Forelimb muscle (tissue), 1 donor: ENCODE measurements around the gene OR10G7. TPM values are rescaled to one million over a fixed set of nuclear protein-coding genes. Genes with fewer than 3 reads are reported as not detected.
"Not testable (repeated sequence)": the region's sequence is repeated elsewhere in the genome, so short reads cannot be mapped to it uniquely, and the experiment has no call there.

ENCODE experiments used
- DNase-seq: peaks from one replicate; pipeline ENCODE4 v3.0.0-alpha.2; 2013; ENCODE audit warnings: low read depth
- polyA plus RNA-seq: library from polyadenylated mRNA; unstranded; fragments of 120-200 nt; gene quantifications from one replicate; pipeline ENCODE4 v1.2.1, GENCODE V29; 2013; ENCODE audit not compliant: insufficient read length

The OR10G7 gene
- polyA plus RNA-seq, 1 donor: not detected

DNA sequence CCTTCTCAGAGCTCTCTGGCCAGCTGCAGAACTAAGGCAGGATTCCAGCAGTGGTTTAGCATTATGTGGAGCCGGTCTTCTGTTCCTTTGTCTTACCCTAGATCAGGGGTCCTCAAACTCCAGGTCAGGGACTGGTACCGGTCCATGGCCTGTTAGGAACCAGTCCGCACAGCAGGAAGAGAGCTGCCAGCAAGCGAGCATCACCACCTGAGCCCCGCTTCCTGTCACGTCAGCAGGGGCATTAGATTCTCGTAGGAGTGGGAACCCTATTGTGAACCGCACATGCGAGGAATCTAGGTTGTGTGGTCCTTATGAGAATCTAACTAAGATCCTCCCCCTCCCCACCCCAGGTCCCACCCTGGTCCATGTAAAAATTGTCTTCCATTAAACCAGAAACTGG lies 1.6 kb downstream of the OR10G7 start:
- DNase-seq: no peak

DNA sequence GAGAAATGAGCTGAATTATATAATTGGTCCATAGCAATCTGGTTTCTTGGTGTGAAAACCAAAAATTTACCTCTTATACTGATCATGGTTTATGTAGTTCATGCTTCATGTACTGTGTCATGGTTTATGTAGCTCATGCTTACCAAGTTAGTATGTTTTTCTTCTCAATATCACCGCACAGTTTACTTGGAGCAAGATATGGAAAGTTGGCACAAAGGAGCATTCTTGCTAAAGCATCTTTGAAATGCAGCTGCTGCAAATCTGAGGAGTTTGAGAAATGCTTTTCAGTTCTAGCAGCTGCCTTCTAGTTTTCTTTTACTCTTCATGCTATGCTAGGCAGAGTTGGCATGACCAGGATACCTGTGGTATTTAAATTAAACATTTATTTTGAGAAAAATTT lies 4.5 kb downstream of the OR10G7 start:
- DNase-seq: no peak

DNA sequence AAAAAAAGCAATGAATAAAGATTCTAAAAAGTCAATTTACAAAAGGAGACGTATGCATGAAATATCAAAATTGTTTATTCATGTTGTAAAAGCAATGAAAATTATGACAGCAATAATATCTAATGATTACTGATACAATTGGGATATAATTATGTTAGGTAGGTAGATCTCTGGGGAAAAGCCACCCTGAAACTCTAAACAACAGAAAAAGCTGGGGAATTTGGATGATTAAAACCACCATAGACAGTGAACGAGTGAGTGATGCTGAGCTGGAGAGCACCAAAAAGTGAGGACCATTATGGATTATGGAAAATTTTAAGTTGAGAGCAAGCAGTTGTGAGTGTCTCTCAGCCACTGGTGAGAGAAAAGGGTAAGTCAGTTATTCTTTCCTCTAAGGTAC lies 14.6 kb downstream of the OR10G7 start, which contains the start of gene OR10G8:
Gene OR10G8 (plus strand): TSS at position 301 of the 400 bp plus-strand sequence. CDS start 2,825 bp downstream, outside the sequence.
- DNase-seq: no peak

DNA sequence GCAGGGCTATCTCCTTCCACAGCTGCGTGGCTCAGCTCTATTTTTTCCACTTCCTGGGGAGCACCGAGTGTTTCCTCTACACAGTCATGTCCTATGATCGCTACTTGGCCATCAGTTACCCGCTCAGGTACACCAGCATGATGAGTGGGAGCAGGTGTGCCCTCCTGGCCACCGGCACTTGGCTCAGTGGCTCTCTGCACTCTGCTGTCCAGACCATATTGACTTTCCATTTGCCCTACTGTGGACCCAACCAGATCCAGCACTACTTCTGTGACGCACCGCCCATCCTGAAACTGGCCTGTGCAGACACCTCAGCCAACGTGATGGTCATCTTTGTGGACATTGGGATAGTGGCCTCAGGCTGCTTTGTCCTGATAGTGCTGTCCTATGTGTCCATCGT lies 25.3 kb downstream of the OR10G7 start:
- DNase-seq: not testable (repeated sequence)

DNA sequence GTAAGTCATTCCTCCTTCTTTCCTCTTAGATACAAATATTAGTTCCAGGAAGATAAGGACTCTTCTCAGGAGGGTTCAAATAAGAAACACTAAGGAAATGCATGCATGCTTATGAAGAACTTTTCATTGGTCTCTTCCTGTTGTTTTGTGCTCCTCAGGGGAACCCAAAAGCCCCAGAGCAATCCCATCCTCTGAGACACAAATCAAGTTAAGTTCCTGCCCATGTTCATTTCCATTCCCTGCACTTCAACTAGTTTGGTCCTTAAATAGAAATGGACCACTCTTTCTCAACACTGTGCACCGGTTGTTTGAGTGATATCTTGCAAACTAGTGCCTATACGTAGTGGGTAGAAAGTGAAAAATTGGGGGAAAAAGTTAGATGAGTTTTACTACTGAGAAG lies 28.4 kb downstream of the OR10G7 start, which contains the start of gene OR10G4:
Gene OR10G4 (plus strand): TSS at position 301 of the 400 bp plus-strand sequence. CDS start 2,578 bp downstream, outside the sequence.
- no peak for DNase-seq

DNA sequence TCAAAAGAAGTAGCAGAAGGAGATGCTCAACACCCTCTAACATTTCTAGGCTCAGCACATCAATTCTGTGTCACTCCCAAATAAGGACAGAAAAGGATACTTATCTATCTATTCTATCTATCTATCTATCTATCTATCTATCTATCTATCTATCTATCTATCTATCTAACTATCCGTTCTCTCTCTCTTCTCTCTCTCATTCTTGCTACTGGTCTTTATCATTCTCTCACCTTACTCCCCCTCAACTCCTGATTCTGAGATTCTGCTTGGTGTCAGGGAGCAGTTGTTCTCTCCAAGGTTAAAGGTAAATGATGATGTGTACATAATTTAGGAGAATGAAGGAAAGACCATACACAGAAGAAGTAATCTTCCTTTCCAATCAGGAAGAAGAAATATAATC lies 46.0 kb downstream of the OR10G7 start, which contains the start of gene OR10G6:
Gene OR10G6 (minus strand): TSS at position 43 of the 400 bp plus-strand sequence. CDS start 0 bp downstream, at position 43.
- DNase-seq: no peak

Other genes with a start within 250 kb of the OR10G7 start
- not detected for gene OR6M1, start 235.0 kb downstream of the OR10G7 start, polyA plus RNA-seq
- gene TMEM225, start 155.7 kb downstream of the OR10G7 start, polyA plus RNA-seq: not detected
- gene OR8D4, start 139.2 kb downstream of the OR10G7 start, polyA plus RNA-seq: 0.06 TPM
- gene OR4D5, start 101.7 kb downstream of the OR10G7 start, polyA plus RNA-seq: not detected
- not detected for gene OR6T1, start 97.5 kb downstream of the OR10G7 start, polyA plus RNA-seq
- gene OR10S1, start 63.5 kb downstream of the OR10G7 start, polyA plus RNA-seq: not detected
- not detected for gene OR10G6, start 46.2 kb downstream of the OR10G7 start, polyA plus RNA-seq
- 0.06 TPM for gene OR10G4, start 28.3 kb downstream of the OR10G7 start, polyA plus RNA-seq
- gene OR10G9, start 18.3 kb downstream of the OR10G7 start, polyA plus RNA-seq: not detected
- gene OR10G8, start 14.5 kb downstream of the OR10G7 start, polyA plus RNA-seq: not detected
- 114 TPM for gene VWA5A, start 74.1 kb upstream of the OR10G7 start, polyA plus RNA-seq
- gene OR10D3, start 142.0 kb upstream of the OR10G7 start, polyA plus RNA-seq: not detected
- gene OR8G1, start 199.8 kb upstream of the OR10G7 start, polyA plus RNA-seq: not detected
- gene OR8G5, start 215.1 kb upstream of the OR10G7 start, polyA plus RNA-seq: not detected